MM.1S (cell line): ENCODE measurements around the gene ABCG2.

Source experiments
- DNase-seq: peaks from one replicate; pipeline ENCODE4 v3.0.0-alpha.2; 2015
- H2AFZ ChIP-seq: fragments of 300-600 bp; sonication (generic); 2 replicates; pipeline ENCODE4 v1.6.0; 2016; ENCODE audit warnings: antibody characterized with exemption, low read length
- H3F3A ChIP-seq: fragments of 300-600 bp; sonication (generic); 2 replicates; pipeline ENCODE4 v1.6.1; 2016; ENCODE audit warnings: mild to moderate bottlenecking, antibody characterized with exemption, low read length, moderate library complexity, mixed read lengths; ENCODE audit not compliant: insufficient read depth
- H3K27ac ChIP-seq: fragments of 300-600 bp; sonication (generic); 2 replicates; pipeline ENCODE4 v1.5.1; 2016; ENCODE audit warnings: mild to moderate bottlenecking, low read length
- H3K27me3 ChIP-seq: fragments of 300-600 bp; sonication (generic); replicated peaks from 2 replicates; pipeline ENCODE4 v1.6.0; 2016; ENCODE audit warnings: low read length; ENCODE audit not compliant: insufficient read depth
- H3K36me3 ChIP-seq: fragments of 300-600 bp; sonication (generic); replicated peaks from 2 replicates; pipeline ENCODE4 v1.6.1; 2016; ENCODE audit warnings: mild to moderate bottlenecking, low read length, mixed read lengths; ENCODE audit not compliant: insufficient read depth
- H3K4me1 ChIP-seq: fragments of 300-600 bp; sonication (generic); 2 replicates; pipeline ENCODE4 v1.6.1; 2016; ENCODE audit warnings: low read length, mixed read lengths
- H3K4me2 ChIP-seq: fragments of 300-600 bp; sonication (generic); 2 replicates; pipeline ENCODE4 v1.6.0; 2016; ENCODE audit warnings: low read depth, low read length
- H3K4me3 ChIP-seq: fragments of 300-600 bp; sonication (generic); 2 replicates; pipeline ENCODE4 v1.5.1; 2016; ENCODE audit warnings: low read length, mixed read lengths
- H3K79me2 ChIP-seq: fragments of 300-600 bp; sonication (generic); 2 replicates; pipeline ENCODE4 v1.6.1; 2016; ENCODE audit warnings: mixed run types, low read length, mixed read lengths
- H3K9ac ChIP-seq: fragments of 300-600 bp; sonication (generic); 2 replicates; pipeline ENCODE4 v1.6.1; 2016; ENCODE audit warnings: low read length, mixed read lengths
- H3K9me2 ChIP-seq: fragments of 300-600 bp; sonication (generic); replicated peaks from 2 replicates; pipeline ENCODE4 v1.6.1; 2016; ENCODE audit warnings: mild to moderate bottlenecking, low read length, mixed read lengths; ENCODE audit not compliant: insufficient read depth
- H3K9me3 ChIP-seq: fragments of 300-600 bp; sonication (generic); replicated peaks from 2 replicates; pipeline ENCODE4 v1.6.1; 2016; ENCODE audit warnings: mild to moderate bottlenecking, low read length, mixed read lengths; ENCODE audit not compliant: insufficient read depth
- H4K20me1 ChIP-seq: fragments of 300-600 bp; sonication (generic); 2 replicates; pipeline ENCODE4 v1.6.1; 2016; ENCODE audit warnings: mild to moderate bottlenecking, low read length, moderate library complexity, mixed read lengths; ENCODE audit not compliant: insufficient read depth
- CTCF ChIP-seq: fragments of 300-600 bp; sonication (generic); IDR thresholded peaks from 2 replicates; pipeline ENCODE4 v1.5.1; 2016; ENCODE audit warnings: antibody characterized with exemption, low read length, mixed read lengths
- EZH2 ChIP-seq: fragments of 300-600 bp; sonication (generic); optimal IDR thresholded peaks from 2 replicates; pipeline ENCODE3; 2017; ENCODE audit warnings: low read depth, mild to moderate bottlenecking, antibody characterized with exemption, low read length, mixed read lengths
- EZH2phosphoT487 ChIP-seq: fragments of 300-600 bp; sonication (generic); IDR thresholded peaks from 2 replicates; pipeline ENCODE4 v1.6.1; 2018; ENCODE audit warnings: antibody characterized with exemption, low read length

ABCG2 gene

DNA sequence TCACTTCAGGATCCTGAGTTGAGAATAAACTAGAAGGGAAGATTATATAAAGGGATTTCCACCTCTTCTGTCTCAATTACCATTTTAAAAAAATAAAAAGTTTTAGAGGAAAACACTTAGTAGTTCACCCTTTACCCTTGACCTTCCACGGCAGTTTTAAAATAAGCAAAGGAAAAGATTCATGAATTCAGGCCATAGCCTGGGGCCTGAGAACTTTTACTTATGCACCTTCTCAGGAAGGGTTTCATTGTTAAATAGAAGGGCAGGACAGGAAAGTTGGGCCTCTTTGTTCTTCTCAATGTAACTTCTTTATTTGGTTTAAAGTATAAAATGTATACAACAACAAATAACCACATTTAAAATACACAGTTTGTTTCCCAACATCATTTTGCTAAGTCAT is 96.1 kb downstream of the ABCG2 start:
- Histone ChIP-seq H3K9me2 (no peaks in the 10 kb centered on the region), H3K4me2 (no peak overlapping the region), H3K9me3 (no peaks in the 10 kb centered on the region), H3K27ac (no peak overlapping the region), H2AFZ (no peak overlapping the region), H3K4me3 (no peak overlapping the region), H3K4me1 (0 out of 2 replicates have a peak, but pooled peaks cover 8% of the 10 kb centered on the region), H3K27me3 (no peaks in the 10 kb centered on the region), H3K36me3 (no peaks in the 10 kb centered on the region; the same call in 1 of the 2 replicates), H3K9ac (no peak overlapping the region), H4K20me1 (no peaks in the 10 kb centered on the region), H3F3A (no peaks in the 10 kb centered on the region), H3K79me2 (no peaks in the 10 kb centered on the region)
- TF ChIP-seq EZH2 (no peak), CTCF (no peak), EZH2phosphoT487 (no peak)
- no peak for DNase-seq

GRCh38 chr4:88060431-88060830 is 98.0 kb downstream of the ABCG2 start:
- no peak overlapping the region for H3K9ac ChIP-seq
- H3K4me2 ChIP-seq = no peak overlapping the region
- no peaks in the 10 kb centered on the region for H4K20me1 ChIP-seq
- no peaks in the 10 kb centered on the region for H3K9me2 ChIP-seq
- no peaks in the 10 kb centered on the region for H3K27me3 ChIP-seq
- H3K79me2 ChIP-seq = no peaks in the 10 kb centered on the region
- no peaks in the 10 kb centered on the region for H3F3A ChIP-seq
- no peaks in the 10 kb centered on the region; the same call in 1 of the 2 replicates for H3K36me3 ChIP-seq
- no peak overlapping the region for H2AFZ ChIP-seq
- H3K27ac ChIP-seq = no peak overlapping the region
- TF ChIP-seq CTCF (no peak), EZH2 (no peak), EZH2phosphoT487 (no peak)
- no peak overlapping the region for H3K4me3 ChIP-seq
- no peak for DNase-seq
- H3K9me3 ChIP-seq = no peaks in the 10 kb centered on the region
- 0 out of 2 replicates have a peak, but pooled peaks cover 8% of the 10 kb centered on the region for H3K4me1 ChIP-seq

DNA sequence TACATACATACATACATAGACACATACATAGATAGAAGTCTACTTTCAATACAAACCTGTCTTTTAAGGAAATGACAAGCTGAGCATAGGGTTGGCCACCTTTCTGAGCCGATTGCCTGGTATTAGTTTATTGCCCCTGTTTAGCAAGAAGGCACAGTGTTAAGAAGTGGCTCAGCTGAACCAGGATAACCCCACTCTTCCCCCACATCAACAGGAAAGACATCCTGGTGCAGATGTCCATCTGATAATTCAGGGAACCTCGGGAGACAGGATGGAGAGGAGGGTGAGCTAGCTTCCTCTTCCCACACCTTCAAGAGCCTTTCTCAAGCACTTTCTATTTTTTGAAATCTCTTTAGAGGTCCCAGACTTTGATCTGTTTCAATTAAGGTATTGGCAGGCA is 98.7 kb downstream of the ABCG2 start:
- Histone ChIP-seq H3K9me3 (no peaks in the 10 kb centered on the region), H3K27me3 (no peaks in the 10 kb centered on the region), H3K4me2 (no peak overlapping the region), H2AFZ (no peak overlapping the region), H3K27ac (no peak overlapping the region), H3K36me3 (no peaks in the 10 kb centered on the region; the same call in 1 of the 2 replicates), H3F3A (no peaks in the 10 kb centered on the region), H3K9me2 (no peaks in the 10 kb centered on the region), H4K20me1 (no peaks in the 10 kb centered on the region), H3K4me1 (0 out of 2 replicates have a peak, but pooled peaks cover 8% of the 10 kb centered on the region), H3K79me2 (no peaks in the 10 kb centered on the region), H3K4me3 (no peak overlapping the region), H3K9ac (no peak overlapping the region)
- TF ChIP-seq CTCF (no peak), EZH2 (no peak), EZH2phosphoT487 (no peak)
- no peak for DNase-seq
